G401.6 (cell line): ENCODE measurements around the gene DHCR7.

Source experiments
- FAIRE-seq: peaks from 2 replicates; lab custom pipeline; 2012; peaks lifted over from hg19 to GRCh38; lab: Jason Lieb, UNC

The DHCR7 gene

GRCh38 chr11:71456294-71456693 is 8.1 kb upstream of the DHCR7 start:
- FAIRE-seq: no peak

- no peak for FAIRE-seq
These were observed 6.4 kb upstream of the DHCR7 start for GRCh38 chr11:71454470-71455113.

- no peak for FAIRE-seq
These were observed 5.7 kb upstream of the DHCR7 start for GRCh38 chr11:71453918-71454304.

- FAIRE-seq: no peak
These were observed 5.1 kb upstream of the DHCR7 start, which contains the start of gene NADSYN1 for GRCh38 chr11:71453037-71453917. NADSYN1 (plus strand) TSS chr11:71453203; CDS start chr11:71453297, 94 bp downstream.

- no peak for FAIRE-seq
These were observed 4.2 kb upstream of the DHCR7 start for GRCh38 chr11:71452199-71453036.

GRCh38 chr11:71451596-71452198 is 3.5 kb upstream of the DHCR7 start:
- peak; percentile 77 for FAIRE-seq

- FAIRE-seq: no peak
These were observed 2.7 kb upstream of the DHCR7 start for GRCh38 chr11:71450939-71451338.

- FAIRE-seq: no peak
These were observed 2.3 kb upstream of the DHCR7 start for GRCh38 chr11:71450507-71450906.

- no peak for FAIRE-seq
These were observed 1.4 kb upstream of the DHCR7 start for GRCh38 chr11:71449596-71449995.

GRCh38 chr11:71447791-71448256 is 369 bp downstream of the DHCR7 start:
- no peak for FAIRE-seq

DNA sequence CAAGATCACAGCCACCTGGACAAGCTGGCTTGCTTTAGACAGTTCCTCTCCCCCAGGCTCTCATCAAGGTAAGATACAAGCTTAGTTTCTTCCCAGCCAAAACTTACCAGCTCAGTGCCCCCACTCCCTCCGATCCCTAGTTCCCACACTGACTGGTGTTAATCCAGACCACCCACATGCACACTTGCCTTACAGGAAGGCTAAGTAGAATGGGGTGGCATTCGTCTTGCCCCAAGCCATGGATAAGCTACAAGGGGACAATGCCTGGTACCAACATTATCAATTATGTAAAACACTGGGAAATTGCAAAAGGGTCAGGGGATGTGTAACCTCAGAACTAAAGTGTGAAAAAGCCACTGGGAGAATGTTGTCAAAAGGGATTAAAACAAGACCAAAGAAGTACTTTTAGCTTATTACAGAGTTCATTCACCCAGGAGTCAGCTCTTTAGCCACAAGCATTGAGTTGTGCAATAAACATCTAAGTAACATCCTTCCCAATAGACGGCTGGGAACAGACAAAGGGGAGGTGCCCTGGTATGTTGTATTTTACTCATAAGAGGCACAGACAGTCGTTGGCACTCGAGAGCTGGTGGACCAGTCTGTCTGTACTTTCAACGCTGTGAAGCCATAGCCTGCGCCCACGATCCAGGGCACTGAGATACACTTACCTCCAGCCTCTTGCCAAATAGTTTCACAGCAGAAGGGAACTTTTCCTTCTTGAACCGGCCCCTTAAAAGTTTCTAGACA is 1.1 kb downstream of the DHCR7 start:
- no peak for FAIRE-seq

DNA sequence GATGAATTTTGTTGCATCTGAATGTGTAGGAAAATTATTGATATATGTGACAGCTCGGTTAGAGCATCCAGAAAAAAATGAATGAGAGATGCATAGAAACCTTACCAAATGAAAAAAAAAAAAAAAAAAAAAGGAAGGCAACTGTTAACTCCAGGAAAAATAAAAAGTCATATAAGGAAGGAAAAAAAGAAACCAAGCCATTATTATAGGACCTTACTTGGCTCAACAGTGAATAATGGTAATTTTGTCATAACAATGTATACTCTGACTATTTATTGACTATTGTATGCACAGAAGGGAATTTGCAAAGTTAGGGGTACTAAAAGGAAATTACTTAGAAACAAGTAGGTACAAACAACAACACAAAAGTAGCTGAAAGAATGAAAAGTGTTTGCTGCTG is 2.0 kb downstream of the DHCR7 start:
- FAIRE-seq: no peak

- FAIRE-seq: no peak
These were observed 3.4 kb downstream of the DHCR7 start for GRCh38 chr11:71444811-71445210.

GRCh38 chr11:71443736-71444445 is 4.3 kb downstream of the DHCR7 start:
- no peak for FAIRE-seq

DNA sequence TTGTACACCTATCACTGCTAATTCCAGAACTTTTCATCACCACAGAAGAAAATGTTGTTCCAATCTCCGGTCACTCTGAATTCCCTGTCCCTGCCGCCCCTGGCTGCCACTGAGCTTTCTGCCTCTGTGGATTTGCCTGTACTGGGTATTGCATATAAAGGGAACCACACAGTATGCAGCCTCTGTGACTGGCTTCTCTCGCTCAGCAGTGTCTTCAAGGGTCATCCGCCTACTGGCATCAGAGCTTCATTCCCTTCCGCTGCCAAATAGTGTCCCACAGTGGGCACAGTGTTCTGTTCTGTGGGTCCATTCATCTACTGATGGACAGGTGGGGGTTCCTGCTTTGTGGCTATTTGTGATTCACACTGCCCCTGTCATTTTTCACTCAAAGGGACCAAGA is 5.3 kb downstream of the DHCR7 start:
- FAIRE-seq: no peak

DNA sequence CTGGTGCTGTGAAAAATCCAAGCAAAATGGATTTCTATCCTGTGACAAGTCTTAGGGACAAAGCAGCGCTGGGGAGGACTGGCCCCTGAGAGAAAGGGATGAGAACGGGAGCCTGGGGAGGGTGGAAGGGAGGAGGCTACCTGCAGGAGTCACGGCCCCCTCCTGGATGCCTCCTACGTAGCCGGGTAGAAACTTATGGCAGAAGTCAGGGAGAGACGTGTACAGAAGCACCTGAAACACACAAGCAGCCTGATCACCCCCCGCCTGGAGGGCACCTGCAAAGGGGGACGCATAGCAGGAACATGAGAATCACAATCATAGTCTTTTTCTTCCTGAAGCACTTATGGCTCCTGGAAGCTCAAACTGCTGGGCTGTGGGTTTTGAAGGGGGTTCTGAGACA is 6.1 kb downstream of the DHCR7 start:
- no peak for FAIRE-seq

GRCh38 chr11:71441251-71441650 is 6.9 kb downstream of the DHCR7 start:
- FAIRE-seq: no peak

GRCh38 chr11:71440021-71440755 is 8.0 kb downstream of the DHCR7 start:
- no peak for FAIRE-seq

GRCh38 chr11:71438650-71439049 is 9.5 kb downstream of the DHCR7 start:
- FAIRE-seq: no peak

DNA sequence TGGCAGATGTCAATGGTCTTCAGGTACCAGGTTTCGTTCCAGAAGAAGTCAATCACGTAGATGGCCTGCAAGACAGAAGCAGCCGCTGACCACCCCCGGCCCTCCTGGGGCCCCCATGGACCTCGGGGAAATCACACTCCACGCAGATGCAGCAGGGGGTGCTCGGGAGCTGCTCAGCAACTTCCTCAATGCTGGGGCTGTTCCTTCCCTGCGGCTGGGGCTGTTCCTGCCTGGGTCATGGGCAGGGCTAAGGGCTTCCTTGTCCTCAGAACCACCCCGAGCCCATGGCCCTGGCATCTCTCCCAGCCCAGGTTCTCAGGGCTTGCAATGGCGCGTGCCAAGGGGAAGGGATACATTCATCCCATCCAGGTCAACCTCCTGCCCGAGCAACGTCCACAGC is 10.3 kb downstream of the DHCR7 start:
- no peak for FAIRE-seq
